Esophagus (tissue), 2 donors: ENCODE results near the gene GLOD4. TPM values are rescaled to one million over a fixed set of nuclear protein-coding genes. Genes with fewer than 3 reads are reported as not detected.
"Not testable (repeated sequence)": the region's sequence is repeated elsewhere in the genome, so short reads cannot be mapped to it uniquely, and the experiment has no call there.

Experiments used
- H3K27ac ChIP-seq, 2 donors: one replicate each; pipeline ENCODE4 v1.5.1; 2013; ENCODE audit warnings: low read depth in 2 of 2, mild to moderate bottlenecking in 2 of 2, inconsistent platforms in 1 of 2, low read length in 1 of 2, moderate library complexity in 1 of 2
- H3K27me3 ChIP-seq, 2 donors: one replicate each; pipeline ENCODE4 v1.6.1; 2013; ENCODE audit warnings: low read length in 2 of 2, control low read depth in 1 of 2, mild to moderate bottlenecking in 1 of 2; ENCODE audit not compliant: insufficient read depth in 2 of 2, control insufficient read depth in 1 of 2
- H3K36me3 ChIP-seq, 2 donors: one replicate each; pipeline ENCODE4 v1.6.1; 2013; ENCODE audit warnings: low read length in 1 of 2; ENCODE audit not compliant: control insufficient read depth in 2 of 2, insufficient read depth in 2 of 2
- H3K4me1 ChIP-seq, 2 donors: one replicate each; pipeline ENCODE4 v1.6.1; 2013; ENCODE audit warnings: low read length in 1 of 2; ENCODE audit not compliant: control insufficient read depth in 2 of 2, insufficient read depth in 2 of 2
- H3K4me3 ChIP-seq, 2 donors: one replicate each; pipeline ENCODE4 v1.5.1; 2013; ENCODE audit warnings: low read length in 2 of 2, mild to moderate bottlenecking in 2 of 2, low read depth in 1 of 2, moderate library complexity in 1 of 2
- H3K9me3 ChIP-seq, 2 donors: one replicate each; pipeline ENCODE4 v1.6.1; 2013; ENCODE audit warnings: mild to moderate bottlenecking in 2 of 2, low read depth in 1 of 2, low read length in 1 of 2, moderate library complexity in 1 of 2; ENCODE audit not compliant: control insufficient read depth in 2 of 2, insufficient read depth in 1 of 2
- WGBS, 2 donors: extraction: QIAGEN DNeasy Blood & Tissue Kit; methylation state at CpG; one replicate each; pipeline ENCODE4 v1.1.7; 2013; 5-methylcytosine and 5-hydroxymethylcytosine counted together
- polyA plus RNA-seq, 2 donors: library from polyadenylated mRNA; stranded (reverse); fragments of 200-250 nt; gene quantifications; one replicate each; pipeline ENCODE4 v1.2.3, GENCODE V29; 2013
- donor health status: healthy with polysubstance abuse.
- donor health status: Bipolar disorder and iron deficiency.

Gene GLOD4
- polyA plus RNA-seq, 2 donors = 20.8 to 34.3 TPM

- H3K4me3 ChIP-seq = no peak overlapping the region
- WGBS, 2 donors = 68 to 80% methylated on average over 4 of the region's 4 CpGs
- H3K4me1 ChIP-seq = peaks cover 0 to 9% of the 10 kb centered on the region in 2 donors
- H3K9me3 ChIP-seq = no peaks in the 10 kb centered on the region
- peak overlapping the region; percentile 86 to 97 for H3K27ac ChIP-seq
- peaks cover 5 to 15% of the 10 kb centered on the region in 2 donors for H3K36me3 ChIP-seq
- no peaks in the 10 kb centered on the region for H3K27me3 ChIP-seq
Observed at GRCh38 chr17:788551-788950, 6.5 kb upstream of the GLOD4 start.

GRCh38 chr17:787641-788221 lies 5.7 kb upstream of the GLOD4 start:
- Histone ChIP-seq H3K27me3 (no peaks in the 10 kb centered on the region), H3K4me1 (peaks cover 0 to 15% of the 10 kb centered on the region in 2 donors), H3K9me3 (no peaks in the 10 kb centered on the region), H3K4me3 (no peak overlapping the region), H3K36me3 (peaks cover 5 to 15% of the 10 kb centered on the region in 2 donors), H3K27ac (peak overlapping the region; percentile 8 to 52)
- 73 to 88% methylated on average over 12 of the region's 12 CpGs for WGBS, 2 donors

GRCh38 chr17:785901-786300 lies 3.8 kb upstream of the GLOD4 start:
- not testable (repeated sequence) for H3K27ac ChIP-seq, H3K27me3 ChIP-seq, H3K9me3 ChIP-seq, H3K36me3 ChIP-seq, H3K4me3 ChIP-seq
- peaks cover 0 to 14% of the 10 kb centered on the region in 2 donors for H3K4me1 ChIP-seq
- WGBS, 2 donors = 92 to 98% methylated on average over 7 of the region's 7 CpGs

GRCh38 chr17:784143-784542 lies 2.1 kb upstream of the GLOD4 start:
- Histone ChIP-seq H3K27me3 (no peaks in the 10 kb centered on the region), H3K27ac (peak overlapping the region in 1 of 2 donors; percentile 40), H3K36me3 (peaks cover 5 to 8% of the 10 kb centered on the region in 2 donors), H3K4me1 (peaks cover 0 to 10% of the 10 kb centered on the region in 2 donors), H3K9me3 (no peaks in the 10 kb centered on the region), H3K4me3 (no peak overlapping the region)
- WGBS, 2 donors = 55 to 56% methylated on average over 3 of the region's 3 CpGs

GRCh38 chr17:778096-778495 lies 4.0 kb downstream of the GLOD4 start:
- Histone ChIP-seq H3K4me3 (no peak overlapping the region), H3K27ac (no peak overlapping the region), H3K27me3 (no peaks in the 10 kb centered on the region), H3K9me3 (no peaks in the 10 kb centered on the region), H3K4me1 (peaks cover 0 to 2% of the 10 kb centered on the region in 2 donors), H3K36me3 (peaks cover 15 to 18% of the 10 kb centered on the region in 2 donors)
- WGBS, 2 donors = 95% methylated on average over 11 of the region's 11 CpGs

- Histone ChIP-seq H3K4me1 (no peaks in the 10 kb centered on the region), H3K9me3 (no peaks in the 10 kb centered on the region), H3K27ac (no peak overlapping the region), H3K36me3 (peaks cover 25 to 31% of the 10 kb centered on the region in 2 donors), H3K27me3 (no peaks in the 10 kb centered on the region), H3K4me3 (no peak overlapping the region)
- WGBS, 2 donors = 87 to 93% methylated on average over 5 of the region's 5 CpGs
Observed at GRCh38 chr17:774313-774584, 7.8 kb downstream of the GLOD4 start.

- H3K4me3 ChIP-seq = no peak overlapping the region
- no peaks in the 10 kb centered on the region for H3K27me3 ChIP-seq
- peaks cover 30 to 34% of the 10 kb centered on the region in 2 donors for H3K36me3 ChIP-seq
- 79 to 81% methylated on average over 14 of the region's 14 CpGs for WGBS, 2 donors
- no peaks in the 10 kb centered on the region for H3K4me1 ChIP-seq
- H3K9me3 ChIP-seq = no peaks in the 10 kb centered on the region
- no peak overlapping the region for H3K27ac ChIP-seq
Observed at GRCh38 chr17:773467-774312, 8.4 kb downstream of the GLOD4 start.

GRCh38 chr17:773016-773415 lies 9.1 kb downstream of the GLOD4 start:
- H3K27me3 ChIP-seq = no peaks in the 10 kb centered on the region
- H3K36me3 ChIP-seq = peaks cover 28 to 29% of the 10 kb centered on the region in 2 donors
- no peaks in the 10 kb centered on the region for H3K4me1 ChIP-seq
- H3K27ac ChIP-seq = no peak overlapping the region
- H3K9me3 ChIP-seq = no peaks in the 10 kb centered on the region
- WGBS, 2 donors = 84 to 88% methylated on average over 5 of the region's 5 CpGs
- H3K4me3 ChIP-seq = no peak overlapping the region

GRCh38 chr17:767076-767475 lies 15.0 kb downstream of the GLOD4 start:
- Histone ChIP-seq H3K27me3 (no peaks in the 10 kb centered on the region), H3K4me1 (no peaks in the 10 kb centered on the region), H3K9me3 (no peaks in the 10 kb centered on the region), H3K36me3 (peaks cover 23% of the 10 kb centered on the region in 2 donors), H3K27ac (no peak overlapping the region), H3K4me3 (no peak overlapping the region)
- WGBS, 2 donors = 76% methylated on average over 3 of the region's 3 CpGs

- Histone ChIP-seq H3K27me3 (no peaks in the 10 kb centered on the region), H3K27ac (no peak overlapping the region), H3K4me1 (no peaks in the 10 kb centered on the region), H3K4me3 (no peak overlapping the region), H3K36me3 (peaks cover 10 to 13% of the 10 kb centered on the region in 2 donors), H3K9me3 (no peaks in the 10 kb centered on the region)
- WGBS, 2 donors = 83 to 84% methylated on average over 9 of the region's 9 CpGs
Observed at GRCh38 chr17:760371-760770, 21.7 kb downstream of the GLOD4 start.
